ENCODE data around the gene NFKBIE.

NFKBIE gene

GRCh38 chr6:44258325-44258863, 7.0 kb downstream of the NFKBIE start:
- DNase-seq (ENCODE audit: low spot score) = no peak

- DNase-seq (ENCODE audit: low spot score) = no peak
Measured at GRCh38 chr6:44257753-44258324, 7.5 kb downstream of the NFKBIE start.

- peak; percentile 94 for DNase-seq (ENCODE audit: low spot score)
Measured at GRCh38 chr6:44257025-44257752, 8.2 kb downstream of the NFKBIE start, which contains the start of gene SLC35B2. SLC35B2 (minus strand) TSS chr6:44257528; CDS start chr6:44257410, 118 bp downstream.

GRCh38 chr6:44256775-44257024, 8.7 kb downstream of the NFKBIE start:
- DNase-seq (ENCODE audit: low spot score) = no peak

- no peak for DNase-seq (ENCODE audit: low spot score)
Measured at GRCh38 chr6:44255871-44256774, 9.2 kb downstream of the NFKBIE start.

GRCh38 chr6:44255105-44255808, 10.1 kb downstream of the NFKBIE start:
- DNase-seq (ENCODE audit: low spot score) = no peak

GRCh38 chr6:44254191-44255104, 10.9 kb downstream of the NFKBIE start:
- DNase-seq (ENCODE audit: low spot score) = no peak

- no peak for DNase-seq (ENCODE audit: low spot score)
Measured at GRCh38 chr6:44253307-44254101, 11.8 kb downstream of the NFKBIE start.

GRCh38 chr6:44251576-44252524, 13.5 kb downstream of the NFKBIE start:
- no peak for DNase-seq (ENCODE audit: low spot score)

- DNase-seq (ENCODE audit: low spot score) = no peak
Measured at GRCh38 chr6:44250718-44251123, 14.6 kb downstream of the NFKBIE start.

GRCh38 chr6:44250067-44250717, 15.2 kb downstream of the NFKBIE start:
- no peak for DNase-seq (ENCODE audit: low spot score)

GRCh38 chr6:44249082-44249748, 16.1 kb downstream of the NFKBIE start:
- DNase-seq (ENCODE audit: low spot score) = no peak

- no peak for DNase-seq (ENCODE audit: low spot score)
Measured at GRCh38 chr6:44248579-44248978, 16.8 kb downstream of the NFKBIE start.

GRCh38 chr6:44247338-44248302, 17.7 kb downstream of the NFKBIE start:
- peak; percentile 79 for DNase-seq (ENCODE audit: low spot score)

- DNase-seq (ENCODE audit: low spot score) = peak; percentile 96
Measured at GRCh38 chr6:44246663-44247337, 18.6 kb downstream of the NFKBIE start, which contains the start of gene HSP90AB1. HSP90AB1 (plus strand) TSS chr6:44247101; CDS start chr6:44248630, 1,529 bp downstream.
